Hippocampal formation (tissue), 2 donors: ENCODE results near the gene GPR137.
"Not testable (repeated sequence)": the region's sequence is repeated elsewhere in the genome, so short reads cannot be mapped to it uniquely, and the experiment has no call there.

ENCODE experiments used
- DNase-seq, 2 donors: peaks; one replicate each; lab custom pipeline; 2025; lab: John Stamatoyannopoulos, UW

The GPR137 gene

DNA sequence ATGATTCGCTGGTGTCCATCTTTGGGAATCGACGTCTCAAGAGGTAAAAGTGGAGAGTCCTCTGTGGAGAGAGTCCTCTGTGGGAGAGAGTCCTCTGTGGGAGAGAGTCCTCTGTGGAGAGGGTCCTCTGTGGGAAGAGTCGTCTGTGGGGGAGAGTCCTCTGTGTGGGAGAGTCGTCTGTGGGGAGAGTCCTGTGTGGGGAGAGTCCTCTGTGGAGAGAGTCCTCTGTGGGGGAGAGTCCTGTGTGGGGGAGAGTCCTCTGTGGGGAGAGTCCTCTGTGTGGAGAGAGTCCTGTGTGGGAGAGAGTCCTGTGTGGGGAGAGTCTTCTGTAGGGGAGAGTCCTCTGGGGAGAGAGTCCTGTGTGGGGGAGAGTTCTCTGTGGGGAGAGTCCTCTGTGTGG, 35.4 kb downstream of the GPR137 start:
- DNase-seq, result no peak

DNA sequence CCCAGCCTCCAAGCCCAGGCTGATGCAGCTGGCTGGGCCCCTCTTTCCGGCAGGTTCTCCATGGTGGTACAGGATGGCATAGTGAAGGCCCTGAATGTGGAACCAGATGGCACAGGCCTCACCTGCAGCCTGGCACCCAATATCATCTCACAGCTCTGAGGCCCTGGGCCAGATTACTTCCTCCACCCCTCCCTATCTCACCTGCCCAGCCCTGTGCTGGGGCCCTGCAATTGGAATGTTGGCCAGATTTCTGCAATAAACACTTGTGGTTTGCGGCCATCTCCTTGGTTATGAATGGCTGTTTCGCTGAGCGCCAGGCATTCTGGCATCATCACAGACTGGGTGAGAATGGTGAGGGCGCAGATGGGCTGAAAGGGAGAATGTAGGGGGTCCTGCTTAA, 35.9 kb downstream of the GPR137 start:
- DNase-seq, result no peak

DNA sequence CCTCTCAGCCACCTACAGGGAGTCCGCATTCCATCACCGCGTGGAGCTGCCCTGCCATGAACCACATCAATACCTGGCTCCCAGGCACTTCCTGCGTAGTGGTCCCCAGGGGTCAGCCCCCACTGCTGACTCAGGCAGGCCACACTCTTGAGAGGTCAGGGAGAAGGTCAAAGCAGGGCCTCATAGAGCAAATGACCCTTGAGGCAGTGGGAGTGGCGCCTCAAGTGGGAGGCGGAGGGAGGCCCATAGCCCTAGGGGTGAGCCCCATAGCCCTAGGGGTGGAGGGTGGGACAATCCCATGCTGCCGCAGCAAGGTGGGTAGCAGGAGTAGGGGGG, 37.2 kb downstream of the GPR137 start:
- DNase-seq, result no peak

DNA sequence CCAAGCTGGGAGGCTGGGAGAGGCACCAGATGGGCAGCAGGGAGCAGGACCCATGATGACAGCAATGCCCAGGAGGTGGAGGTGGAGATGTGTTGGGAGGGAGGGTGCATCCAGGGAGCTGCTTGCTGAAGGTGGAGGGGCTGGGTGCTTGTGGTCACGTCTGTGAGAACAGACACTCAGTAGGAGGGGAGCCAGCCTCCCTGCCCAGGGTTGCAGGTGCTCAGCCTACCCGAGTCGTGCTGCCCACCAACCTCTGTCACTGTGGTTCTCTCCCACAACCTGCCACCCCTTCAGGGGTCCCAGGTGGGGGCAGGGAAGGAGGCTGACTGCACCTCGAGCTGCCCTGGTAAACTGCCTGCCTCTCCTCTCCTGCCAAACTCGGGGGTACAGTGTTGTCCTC, 37.7 kb downstream of the GPR137 start:
- no peak for DNase-seq

DNA sequence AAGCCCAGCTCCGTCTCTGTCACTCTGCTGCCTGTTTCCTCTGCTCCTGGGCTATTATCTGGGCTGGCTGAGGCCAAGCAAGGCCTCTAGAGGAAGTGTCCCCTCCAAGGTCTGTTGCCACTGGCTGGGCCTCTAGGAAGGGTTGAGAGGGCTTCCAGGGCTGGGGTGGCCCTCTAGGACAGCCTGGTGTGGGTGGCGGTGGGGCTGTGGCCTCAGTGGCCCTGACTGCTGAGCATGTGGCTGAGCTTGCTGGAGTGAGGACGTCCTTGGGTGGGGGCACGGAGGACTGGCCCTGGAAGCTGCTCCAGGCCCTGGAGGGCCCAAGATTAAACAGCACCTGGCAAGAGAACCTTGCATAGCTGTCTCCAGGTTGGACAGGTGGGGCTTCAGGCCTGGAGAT, 38.3 kb downstream of the GPR137 start:
- DNase-seq, result not testable (repeated sequence)

DNA sequence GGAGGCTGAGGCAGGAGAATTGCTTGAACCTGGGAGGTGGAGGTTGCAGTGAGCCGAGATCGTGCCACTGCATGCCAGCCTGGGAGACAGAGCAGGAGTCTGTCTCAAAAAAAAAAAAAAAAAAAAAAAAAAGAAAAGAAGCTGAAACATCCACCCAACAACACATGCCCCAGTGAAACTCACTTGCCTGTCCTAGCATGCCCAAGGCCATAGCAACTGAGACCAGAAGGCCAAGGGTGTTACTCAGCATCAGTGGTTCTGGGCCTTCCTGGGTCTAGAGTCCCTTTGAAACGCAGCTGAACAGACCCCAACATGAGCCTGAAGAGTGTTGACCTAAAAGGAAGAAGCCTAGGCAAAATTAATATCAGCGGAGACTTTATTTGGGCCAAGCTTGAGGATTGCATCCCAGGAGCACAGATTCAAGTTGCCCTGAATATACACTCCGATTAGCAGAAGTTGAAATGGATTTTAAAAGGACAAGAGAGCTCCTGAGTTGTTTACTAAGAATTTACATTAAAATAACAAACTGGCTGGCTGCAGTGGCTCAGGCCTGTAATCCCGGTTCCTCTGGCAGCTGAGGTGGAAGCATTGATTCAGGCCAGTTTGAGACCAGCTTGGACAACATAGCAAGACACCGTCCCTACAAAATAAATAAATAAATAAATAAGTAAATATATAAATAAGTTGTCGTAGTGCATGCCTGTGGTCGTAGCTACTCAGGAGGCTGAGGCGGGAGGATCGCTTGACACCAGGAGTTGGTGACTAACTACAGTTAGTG, 39.2 kb downstream of the GPR137 start:
- DNase-seq, result no peak

DNA sequence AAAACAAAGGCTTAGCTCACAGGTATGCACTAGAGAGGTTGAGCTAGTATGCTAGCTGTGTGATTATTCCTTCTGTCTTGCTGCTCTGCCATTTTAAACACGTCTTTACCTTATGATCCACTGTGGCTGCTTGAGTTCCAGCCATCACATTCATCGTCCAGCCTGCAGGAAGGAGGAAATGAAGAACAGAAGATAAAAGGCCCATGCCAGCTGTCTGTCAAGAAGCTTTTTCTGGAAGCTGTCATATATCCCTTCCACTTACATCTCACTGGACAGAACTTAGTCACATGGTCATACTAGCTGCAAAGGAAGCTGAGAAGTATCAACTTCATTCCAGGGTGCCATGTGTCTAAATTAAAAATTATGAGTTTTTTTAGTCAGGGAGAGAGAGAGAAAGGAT, 41.7 kb downstream of the GPR137 start:
- DNase-seq, result no peak

DNA sequence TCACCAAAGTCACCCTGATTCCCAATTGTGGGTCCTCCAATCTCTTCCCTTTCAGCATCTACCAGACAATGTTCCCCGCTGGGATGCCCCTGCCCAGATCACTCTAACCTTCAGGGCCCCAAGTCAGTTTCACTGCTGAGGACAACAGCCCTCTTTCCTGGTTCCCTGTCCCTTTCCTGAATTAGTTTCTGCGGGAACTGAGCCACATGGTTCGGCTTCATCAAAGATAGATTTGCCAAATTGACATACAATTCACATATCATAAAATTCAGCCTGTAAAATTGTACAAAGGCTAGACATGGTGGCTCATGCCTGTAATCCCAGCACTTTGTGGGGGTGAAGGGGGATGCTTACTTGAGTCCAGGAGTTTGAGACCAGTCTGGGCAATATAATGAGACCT, 42.3 kb downstream of the GPR137 start:
- no peak for DNase-seq

DNA sequence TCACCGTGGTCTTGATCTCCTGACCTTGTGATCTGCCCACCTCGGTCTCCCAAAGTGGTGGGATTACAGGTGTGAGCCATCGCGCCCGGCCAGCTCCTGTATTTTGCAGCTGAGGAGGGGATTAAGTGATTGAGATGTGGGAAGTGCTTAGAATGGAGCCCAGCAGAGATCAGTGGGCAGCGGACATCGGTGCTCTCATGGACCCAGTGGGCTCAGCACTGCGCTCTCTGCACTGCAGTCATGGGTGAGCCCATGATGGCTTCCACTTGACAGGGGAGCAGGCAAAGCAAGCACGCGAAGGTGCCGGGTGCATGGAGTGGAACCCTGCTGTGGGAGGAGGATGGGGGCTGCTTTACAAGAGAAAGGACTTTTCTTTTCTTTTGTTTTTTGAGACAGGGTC, 45.2 kb downstream of the GPR137 start:
- DNase-seq, result no peak

DNA sequence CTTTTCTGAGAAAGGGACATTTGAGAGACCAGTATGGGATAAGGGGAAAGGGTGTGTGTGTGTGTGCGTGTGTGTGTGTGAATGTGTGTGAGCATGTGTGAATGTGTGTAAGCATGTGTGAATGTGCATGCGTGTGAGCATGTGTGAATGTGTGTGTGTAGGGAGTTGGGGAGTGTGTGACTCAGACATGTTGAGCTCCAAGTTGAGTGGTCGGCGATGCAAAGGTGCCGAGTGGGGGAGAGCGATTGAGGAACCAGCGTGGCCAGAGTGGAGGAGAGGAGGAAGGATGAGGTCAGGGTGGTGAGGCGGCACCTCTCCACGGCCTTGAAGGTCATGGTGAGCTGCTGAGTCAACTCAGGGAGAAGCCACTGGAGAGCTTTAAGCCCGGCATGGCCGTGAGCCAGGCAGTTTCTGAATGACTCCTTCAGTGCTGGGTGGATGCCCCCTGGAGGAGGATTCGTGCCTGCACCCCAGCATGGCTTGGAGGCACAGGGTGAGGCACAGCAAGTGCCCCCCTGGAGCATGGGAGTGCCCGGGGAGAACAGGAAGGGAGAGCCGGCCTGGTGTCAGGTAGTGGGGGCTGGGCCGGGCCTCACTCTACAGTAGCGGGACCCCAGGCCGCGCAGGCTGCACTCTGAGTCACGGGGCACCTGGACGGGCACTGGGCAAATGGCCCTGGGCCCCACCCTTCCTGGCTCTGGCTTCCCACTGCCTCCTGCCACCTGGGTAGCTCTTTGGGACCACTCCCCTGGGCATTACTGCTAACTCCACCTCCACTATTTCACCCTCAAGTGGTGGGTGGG, 46.1 kb downstream of the GPR137 start:
- DNase-seq, result peak in 1 of 2 donors; percentile 25

DNA sequence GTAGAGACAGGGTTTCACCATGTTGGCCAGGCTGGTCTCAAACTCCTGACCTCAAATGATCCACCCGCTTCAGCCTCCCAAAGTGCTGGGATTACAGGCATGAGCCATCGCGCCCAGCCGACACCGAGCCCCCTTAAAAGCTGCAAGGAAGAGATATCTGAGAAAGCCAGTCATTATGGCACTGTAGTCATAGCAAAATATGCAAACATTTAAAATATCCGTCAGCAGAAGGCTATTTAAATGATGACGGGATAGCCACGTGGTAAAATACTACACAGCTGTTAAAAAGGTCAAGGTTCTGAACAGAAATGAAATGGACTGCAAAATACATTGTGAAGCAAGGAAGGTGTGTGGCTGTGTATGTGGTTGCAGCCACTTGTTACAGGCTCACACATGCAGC, 47.9 kb downstream of the GPR137 start:
- no peak for DNase-seq

DNA sequence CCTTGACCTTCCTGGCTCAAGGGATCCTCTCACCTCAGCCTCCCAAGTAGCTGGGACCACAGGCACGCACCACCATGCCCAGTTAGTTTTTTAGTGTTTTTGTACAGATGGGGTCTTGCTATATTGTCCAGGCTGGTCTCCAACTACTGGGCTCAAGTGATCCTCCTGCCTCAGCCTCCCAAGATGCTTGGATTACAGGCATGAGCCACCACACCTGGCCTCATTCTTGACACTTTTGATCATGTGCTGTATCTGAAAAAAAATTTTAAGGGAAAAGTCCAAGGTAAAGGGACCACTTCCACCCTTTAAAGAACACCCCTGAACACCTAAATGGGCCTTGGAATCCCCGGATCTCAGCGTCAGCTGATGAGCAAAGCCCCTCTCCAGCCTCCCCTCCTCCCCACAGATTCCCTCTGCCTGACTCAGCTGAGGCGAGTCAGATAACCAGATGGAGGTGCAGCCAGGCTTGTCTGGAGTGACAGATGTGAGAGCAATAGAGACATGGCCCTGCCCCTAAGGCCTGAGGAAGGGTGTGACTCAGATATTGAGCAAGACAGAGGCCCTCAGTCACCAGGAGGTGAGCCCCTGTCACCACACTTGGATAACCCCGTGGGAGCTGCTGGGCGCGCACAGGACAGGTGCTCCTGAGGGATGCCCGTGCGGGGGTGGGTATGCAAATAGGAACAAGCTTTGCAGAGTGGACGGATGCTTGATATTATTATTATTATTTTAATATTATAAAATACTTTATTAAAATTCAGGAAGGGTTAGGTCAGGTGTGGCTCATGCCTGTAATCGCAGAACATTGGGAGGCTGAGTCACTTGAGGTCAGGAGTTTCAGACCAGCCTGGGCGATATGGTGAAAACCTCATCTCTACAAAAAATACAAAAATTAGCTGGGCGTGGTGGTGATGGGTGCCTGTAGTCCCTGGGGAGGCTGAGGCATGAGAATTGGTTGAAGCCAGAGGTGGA, 49.4 kb downstream of the GPR137 start:
- DNase-seq, result no peak

DNA sequence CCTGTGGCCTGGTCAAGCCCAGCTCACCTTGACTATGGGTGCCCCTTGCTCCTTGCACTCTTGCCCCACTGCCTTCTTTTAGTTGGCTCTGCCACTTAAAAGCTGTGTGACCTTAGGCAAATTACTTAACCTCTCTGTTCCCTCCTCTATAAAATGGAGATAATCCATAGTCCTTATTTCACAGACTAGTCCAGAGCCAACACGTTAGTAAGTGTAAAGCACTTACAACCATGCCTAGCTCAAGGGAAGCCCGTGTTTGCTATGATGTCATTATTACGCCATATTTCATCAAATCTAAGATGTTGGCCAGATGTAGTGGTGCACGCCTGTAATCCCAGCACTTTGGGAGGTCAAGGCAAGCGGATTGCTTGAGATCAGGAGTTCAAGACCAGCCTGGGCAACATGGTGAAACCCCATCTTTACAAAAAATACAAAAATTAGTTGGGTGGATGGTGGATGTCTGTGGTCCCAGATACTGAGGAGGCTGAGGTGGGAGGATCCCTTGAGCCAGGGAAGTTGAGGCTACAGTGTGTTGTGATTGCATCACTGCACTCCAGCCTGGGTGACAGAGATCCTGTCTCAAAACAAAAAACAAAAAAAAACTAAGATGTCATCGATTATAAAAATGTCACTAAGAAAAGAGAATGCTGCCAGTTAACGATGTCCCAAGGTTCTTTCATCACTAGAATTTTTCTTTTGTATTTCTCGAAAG, 52.0 kb downstream of the GPR137 start:
- no peak for DNase-seq

DNA sequence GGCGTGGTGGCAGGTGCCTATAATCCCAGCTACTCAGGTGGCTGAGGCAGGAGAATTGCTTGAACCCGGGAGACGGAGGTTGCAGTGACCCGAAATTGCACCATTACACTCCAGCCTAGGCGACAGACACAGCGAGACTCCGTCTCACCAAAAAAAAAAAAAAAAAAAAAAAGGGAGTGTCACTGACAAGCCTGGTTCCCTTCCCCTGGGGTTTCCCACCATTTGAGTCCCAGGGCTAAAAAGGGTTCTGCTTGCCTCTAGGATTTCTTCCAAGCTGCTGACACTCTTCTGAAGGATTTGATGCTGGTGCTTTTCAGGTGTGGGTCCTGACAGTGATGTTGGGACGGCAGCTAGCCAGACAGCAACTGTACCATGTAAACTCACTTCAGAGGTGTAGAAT, 53.1 kb downstream of the GPR137 start:
- no peak for DNase-seq
